Fibroblast of mammary gland (primary cell): Measurements from ENCODE around the gene CRTAP.
"Not testable (repeated sequence)": the region's sequence is repeated elsewhere in the genome, so short reads cannot be mapped to it uniquely, and the experiment has no call there.

Experiments used
- DNase-seq: peaks from one replicate; pipeline ENCODE4 v3.0.0-alpha.2; 2010; ENCODE audit warnings: low read depth
- H3K4me3 ChIP-seq: 2 replicates; pipeline ENCODE4 v1.5.1; 2011; ENCODE audit warnings: low read depth, mild to moderate bottlenecking, low read length, moderate library complexity; ENCODE audit not compliant: control insufficient read depth
- TF ChIP-seq, protein P1 (sequence below): conservative IDR thresholded peaks from 2 replicates; pipeline ENCODE4 v1.5.1; 2011; ENCODE audit warnings: low read depth, low read length, inconsistent platforms; ENCODE audit not compliant: control insufficient read depth, insufficient read depth

CRTAP gene

DNA sequence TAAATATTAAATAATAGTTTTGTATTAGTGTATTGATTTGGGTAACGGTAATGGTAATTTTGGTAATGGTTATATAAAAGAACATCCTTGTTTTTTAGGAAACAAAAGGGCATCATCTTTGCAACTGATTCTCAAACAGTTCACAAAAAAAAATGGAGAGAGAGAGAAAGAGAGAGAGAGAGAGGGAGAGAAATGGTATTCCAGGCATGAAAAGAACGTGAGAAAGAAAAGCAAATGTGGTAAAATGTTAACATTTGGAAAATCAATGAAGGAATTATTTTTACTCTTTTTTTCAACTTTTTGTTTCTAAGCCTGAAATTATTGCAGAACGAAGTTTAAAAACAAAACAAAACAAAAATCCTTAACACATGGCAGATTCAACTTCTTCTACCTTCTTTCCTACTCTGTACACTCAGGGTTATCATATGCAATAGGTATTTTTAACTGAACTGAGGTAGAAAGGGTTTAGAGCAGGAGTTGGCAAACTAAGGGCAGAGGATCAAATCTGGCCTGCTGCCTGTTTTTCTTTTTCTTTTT is 14.6 kb upstream of the CRTAP start:
- TF ChIP-seq, protein P1, sequence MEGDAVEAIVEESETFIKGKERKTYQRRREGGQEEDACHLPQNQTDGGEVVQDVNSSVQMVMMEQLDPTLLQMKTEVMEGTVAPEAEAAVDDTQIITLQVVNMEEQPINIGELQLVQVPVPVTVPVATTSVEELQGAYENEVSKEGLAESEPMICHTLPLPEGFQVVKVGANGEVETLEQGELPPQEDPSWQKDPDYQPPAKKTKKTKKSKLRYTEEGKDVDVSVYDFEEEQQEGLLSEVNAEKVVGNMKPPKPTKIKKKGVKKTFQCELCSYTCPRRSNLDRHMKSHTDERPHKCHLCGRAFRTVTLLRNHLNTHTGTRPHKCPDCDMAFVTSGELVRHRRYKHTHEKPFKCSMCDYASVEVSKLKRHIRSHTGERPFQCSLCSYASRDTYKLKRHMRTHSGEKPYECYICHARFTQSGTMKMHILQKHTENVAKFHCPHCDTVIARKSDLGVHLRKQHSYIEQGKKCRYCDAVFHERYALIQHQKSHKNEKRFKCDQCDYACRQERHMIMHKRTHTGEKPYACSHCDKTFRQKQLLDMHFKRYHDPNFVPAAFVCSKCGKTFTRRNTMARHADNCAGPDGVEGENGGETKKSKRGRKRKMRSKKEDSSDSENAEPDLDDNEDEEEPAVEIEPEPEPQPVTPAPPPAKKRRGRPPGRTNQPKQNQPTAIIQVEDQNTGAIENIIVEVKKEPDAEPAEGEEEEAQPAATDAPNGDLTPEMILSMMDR = no peak
- DNase-seq = no peak
- H3K4me3 ChIP-seq = no peak overlapping the region

DNA sequence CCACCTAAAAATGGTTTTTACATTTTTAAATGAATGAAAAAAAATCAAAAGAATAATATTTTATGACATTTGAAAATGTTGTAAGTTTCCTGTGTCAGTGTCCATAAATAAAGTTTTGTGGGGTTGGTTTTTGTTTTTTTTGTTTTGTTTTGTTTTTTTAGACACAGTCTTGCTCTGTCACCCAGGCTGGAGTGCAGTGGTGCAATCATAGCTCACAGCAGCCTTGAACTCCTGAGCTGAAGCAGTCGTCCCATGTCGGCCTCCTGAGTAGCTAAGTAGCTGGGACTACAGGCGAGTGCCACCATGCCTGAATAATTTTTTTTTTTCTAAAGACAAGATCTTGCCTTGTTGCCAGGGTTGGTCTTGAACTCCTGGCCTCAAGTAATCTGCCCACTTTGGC is 14.1 kb upstream of the CRTAP start:
- no peak for DNase-seq
- TF ChIP-seq, protein P1 = no peak
- no peak overlapping the region for H3K4me3 ChIP-seq

DNA sequence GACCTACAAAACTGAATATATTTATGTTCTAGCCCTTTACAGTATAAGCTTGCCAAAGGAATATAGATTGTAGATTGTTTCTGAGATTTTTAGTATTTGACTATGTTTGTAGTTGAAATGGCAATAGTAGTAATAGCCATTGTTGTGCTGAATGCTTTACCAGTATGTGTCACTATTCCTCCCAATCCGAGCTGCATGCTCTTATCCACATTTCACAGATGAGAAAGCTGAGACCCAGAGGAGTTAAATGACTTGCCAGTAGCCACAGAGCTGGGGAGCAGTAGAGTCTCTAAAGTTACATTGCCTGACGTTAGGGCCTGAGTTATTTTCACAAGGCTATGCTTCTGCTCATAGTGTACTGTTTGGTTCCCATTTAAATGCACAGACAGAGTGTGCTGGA is 13.6 kb upstream of the CRTAP start:
- no peak for DNase-seq
- TF ChIP-seq, protein P1 = no peak
- no peak overlapping the region for H3K4me3 ChIP-seq

DNA sequence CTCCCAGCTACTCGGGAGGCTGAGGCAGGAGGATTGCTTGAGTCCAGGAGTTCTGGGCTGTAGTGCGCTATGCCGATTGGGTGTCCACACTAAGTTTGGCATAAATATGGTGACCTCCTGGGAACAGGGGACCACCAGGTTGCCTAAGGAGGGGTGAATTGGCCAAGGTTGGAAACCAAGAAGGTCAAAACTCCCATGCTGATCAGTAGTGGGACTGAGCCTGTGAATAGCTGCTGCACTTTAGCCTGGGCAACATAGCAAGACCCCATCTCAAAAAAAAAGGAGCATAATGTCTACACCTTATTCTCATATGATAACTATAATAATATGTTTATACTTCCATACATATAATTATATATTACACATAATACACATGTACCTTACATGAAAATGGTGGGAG is 10.8 kb upstream of the CRTAP start:
- DNase-seq = no peak

DNA sequence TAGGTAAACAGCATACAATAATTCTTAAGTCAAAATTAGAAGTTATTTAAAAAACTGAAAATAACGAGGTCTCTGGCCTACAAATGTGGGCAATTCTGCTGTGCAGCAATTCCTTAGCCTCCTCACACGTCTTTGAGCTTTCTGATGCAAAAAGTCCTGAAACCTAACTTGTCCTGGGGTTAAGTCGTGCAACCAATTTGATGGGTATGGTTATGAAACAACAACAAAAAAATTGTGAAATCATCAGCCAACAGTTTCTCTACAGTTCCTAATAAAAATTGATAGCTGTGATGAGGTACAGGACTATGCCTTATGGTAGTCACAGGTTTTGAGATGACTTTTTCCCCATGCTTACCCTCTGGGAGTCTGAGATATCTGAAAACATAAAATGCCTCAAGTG is 10.3 kb upstream of the CRTAP start:
- no peak overlapping the region for H3K4me3 ChIP-seq
- DNase-seq = no peak
- TF ChIP-seq, protein P1 = no peak

More for the DNA sequence above, 10.8 kb upstream of the CRTAP start:
- no peak overlapping the region for H3K4me3 ChIP-seq
- TF ChIP-seq, protein P1 = no peak

DNA sequence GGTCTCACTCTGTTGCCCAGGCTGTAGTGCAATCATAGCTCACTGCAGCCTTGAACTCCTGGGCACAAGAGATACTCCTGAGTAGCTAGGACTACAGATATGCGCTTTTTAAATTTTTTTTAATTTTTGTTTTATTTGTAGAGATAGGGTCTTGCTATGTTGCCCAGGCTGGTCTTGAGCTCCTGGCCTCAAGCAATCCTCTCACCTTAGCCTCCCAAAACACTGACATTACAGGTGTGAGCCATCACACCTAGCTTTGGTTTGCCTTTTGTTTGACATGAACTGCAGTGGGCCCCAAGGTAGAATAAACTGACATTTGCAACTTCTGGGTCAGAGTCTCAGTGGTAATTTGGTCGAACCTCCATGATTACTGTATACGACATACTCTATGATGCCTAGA is 9.0 kb upstream of the CRTAP start:
- TF ChIP-seq, protein P1 = no peak
- H3K4me3 ChIP-seq = no peak overlapping the region
- no peak for DNase-seq

DNA sequence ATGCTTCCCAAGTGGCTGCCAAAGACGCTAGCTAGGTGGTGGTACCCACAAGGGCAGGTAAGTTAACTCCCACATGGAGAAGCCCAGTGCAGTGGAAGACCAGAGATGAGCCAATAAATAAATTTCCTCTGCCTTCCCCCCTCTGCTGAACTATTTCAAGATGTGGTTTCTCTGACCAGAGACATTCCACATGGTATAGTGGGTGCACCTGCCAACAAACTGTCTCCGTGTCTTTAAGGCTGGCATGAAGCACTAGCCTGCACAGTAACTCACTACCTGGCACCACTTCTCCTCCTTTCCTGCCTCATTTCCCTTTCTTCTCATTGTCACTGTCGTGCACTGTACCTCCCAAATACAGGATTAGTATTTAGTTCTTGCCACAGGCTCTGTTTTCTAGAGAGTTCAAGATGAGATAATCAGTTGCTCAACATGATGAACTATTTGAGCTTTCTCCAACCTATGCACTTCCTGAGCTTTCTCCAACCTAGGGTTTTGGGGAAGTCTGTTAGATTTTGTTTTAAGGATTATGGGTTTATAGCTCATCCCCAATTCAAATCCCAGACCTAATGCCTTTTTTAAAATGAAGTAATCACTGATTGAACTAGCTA is 8.4 kb upstream of the CRTAP start:
- DNase-seq = no peak
- TF ChIP-seq, protein P1 = no peak
- no peak overlapping the region for H3K4me3 ChIP-seq

DNA sequence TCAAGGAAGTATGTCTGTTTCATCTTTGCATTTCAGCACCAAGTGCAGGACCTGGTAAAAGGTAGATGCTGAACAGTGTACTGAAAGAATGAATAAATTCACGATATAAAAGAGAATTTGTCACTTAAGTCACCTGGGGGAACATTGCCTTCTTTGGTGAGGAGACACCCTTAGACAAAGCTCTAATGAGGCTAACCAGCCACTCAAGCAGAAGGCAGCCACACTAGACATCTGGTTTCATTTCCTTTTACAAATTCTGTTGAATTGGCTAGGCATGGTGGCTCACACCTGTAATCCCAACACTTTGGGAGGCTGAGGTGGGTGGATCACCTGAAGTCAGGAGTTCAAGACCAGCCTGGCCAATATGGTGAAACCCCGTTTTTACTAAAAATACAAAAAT is 7.0 kb upstream of the CRTAP start:
- DNase-seq, H3K4me3 ChIP-seq: not testable (repeated sequence)
